Fibroblast of skin of back (primary cell): ENCODE data around the gene BUB1B.

Experiments used
- DNase-seq: peaks from one replicate; pipeline ENCODE4 v3.0.0-alpha.2; 2013

BUB1B gene

GRCh38 chr15:40192942-40193341 is 32.1 kb downstream of the BUB1B start:
- DNase-seq: peak; percentile 47

- DNase-seq: no peak
Measured at GRCh38 chr15:40197434-40197833, 36.6 kb downstream of the BUB1B start.

GRCh38 chr15:40198355-40199085 is 37.7 kb downstream of the BUB1B start:
- DNase-seq: no peak

- DNase-seq: no peak
Measured at GRCh38 chr15:40204100-40204499, 43.2 kb downstream of the BUB1B start.

GRCh38 chr15:40217166-40217824 is 56.4 kb downstream of the BUB1B start:
- peak; percentile 71 for DNase-seq

- no peak for DNase-seq
Measured at GRCh38 chr15:40219801-40220200, 58.9 kb downstream of the BUB1B start.

GRCh38 chr15:40222131-40222530 is 61.3 kb downstream of the BUB1B start:
- no peak for DNase-seq

GRCh38 chr15:40226736-40227135 is 65.9 kb downstream of the BUB1B start:
- no peak for DNase-seq

- no peak for DNase-seq
Measured at GRCh38 chr15:40229316-40229715, 68.4 kb downstream of the BUB1B start.

GRCh38 chr15:40229956-40230355 is 69.1 kb downstream of the BUB1B start:
- no peak for DNase-seq

GRCh38 chr15:40232625-40233070 is 71.8 kb downstream of the BUB1B start:
- DNase-seq: peak; percentile 16

- peak; percentile 13 for DNase-seq
Measured at GRCh38 chr15:40233727-40234577, 73.1 kb downstream of the BUB1B start.

- no peak for DNase-seq
Measured at GRCh38 chr15:40234783-40235182, 73.9 kb downstream of the BUB1B start.

GRCh38 chr15:40235201-40235885 is 74.5 kb downstream of the BUB1B start:
- no peak for DNase-seq

GRCh38 chr15:40238532-40239403 is 77.9 kb downstream of the BUB1B start, which contains the start of gene PAK6:
Gene PAK6, plus strand, starts transcription at chr15:40239063. Its CDS starts 25,723 bp downstream, at chr15:40264786.
- DNase-seq: peak; percentile 23

- DNase-seq: no peak
Measured at GRCh38 chr15:40239404-40239692, 78.5 kb downstream of the BUB1B start.

GRCh38 chr15:40239693-40240618 is 79.1 kb downstream of the BUB1B start:
- DNase-seq: no peak

- DNase-seq: no peak
Measured at GRCh38 chr15:40240619-40241221, 79.9 kb downstream of the BUB1B start.

GRCh38 chr15:40241269-40242212 is 80.7 kb downstream of the BUB1B start:
- no peak for DNase-seq
